HG03354 (cell line): ENCODE measurements around the gene NAA38.
"Not testable (repeated sequence)": the region's sequence is repeated elsewhere in the genome, so short reads cannot be mapped to it uniquely, and the experiment has no call there.

Experiments
- ATAC-seq: cut with Tn5 transposase; IDR thresholded peaks from one replicate; pipeline ENCODE4 v1.9.1; 2021; ENCODE audit warnings: mild to moderate bottlenecking; ENCODE audit not compliant: unreplicated experiment, poor library complexity, severe bottlenecking

NAA38 gene

GRCh38 chr17:7882629-7883028 lies 25.3 kb upstream of the NAA38 start:
- no peak for ATAC-seq

GRCh38 chr17:7882068-7882467 lies 24.7 kb upstream of the NAA38 start:
- ATAC-seq, result no peak

GRCh38 chr17:7881276-7882054 lies 24.1 kb upstream of the NAA38 start:
- no peak for ATAC-seq

- no peak for ATAC-seq
Observed at GRCh38 chr17:7880076-7880868, 22.9 kb upstream of the NAA38 start.

- ATAC-seq, result no peak
Observed at GRCh38 chr17:7878234-7878633, 20.9 kb upstream of the NAA38 start.

- no peak for ATAC-seq
Observed at GRCh38 chr17:7875804-7876370, 18.5 kb upstream of the NAA38 start.

GRCh38 chr17:7873051-7873450 lies 15.7 kb upstream of the NAA38 start:
- ATAC-seq, result no peak

GRCh38 chr17:7867881-7868329 lies 10.5 kb upstream of the NAA38 start:
- no peak for ATAC-seq

GRCh38 chr17:7864995-7865650 lies 7.8 kb upstream of the NAA38 start:
- no peak for ATAC-seq

- not testable (repeated sequence) for ATAC-seq
Observed at GRCh38 chr17:7864384-7864783, 7.0 kb upstream of the NAA38 start.

- ATAC-seq, result no peak
Observed at GRCh38 chr17:7862692-7863437, 5.5 kb upstream of the NAA38 start.

- ATAC-seq, result no peak
Observed at GRCh38 chr17:7859028-7859427, 1.7 kb upstream of the NAA38 start.

GRCh38 chr17:7858522-7858810 lies 1.1 kb upstream of the NAA38 start:
- no peak for ATAC-seq

- ATAC-seq, result peak; percentile 41
Observed at GRCh38 chr17:7857713-7858521, 558 bp upstream of the NAA38 start, which contains the start of gene CYB5D1. Gene CYB5D1, plus strand, starts transcription at chr17:7858003. Its CDS starts 132 bp downstream, at chr17:7858135.

- no peak for ATAC-seq
Observed at GRCh38 chr17:7856011-7856810, 1.1 kb downstream of the NAA38 start.

- ATAC-seq, result no peak
Observed at GRCh38 chr17:7855660-7856010, 1.7 kb downstream of the NAA38 start.

GRCh38 chr17:7854851-7855659 lies 2.3 kb downstream of the NAA38 start, which contains the start of gene TMEM88:
Gene TMEM88, plus strand, starts transcription at chr17:7855066. Its CDS starts 9 bp downstream, at chr17:7855075.
- no peak for ATAC-seq
